Astrocyte (in vitro differentiated cells and primary cell): ENCODE data around the gene NKAPL. TPM values are rescaled to one million over a fixed set of nuclear protein-coding genes. Genes with fewer than 3 reads are reported as not detected.
"Not testable (repeated sequence)": the region's sequence is repeated elsewhere in the genome, so short reads cannot be mapped to it uniquely, and the experiment has no call there.

Experiments
- DNase-seq: peaks from one replicate; pipeline ENCODE4 v3.0.0-alpha.2; 2010; ENCODE audit warnings: low read depth
- FAIRE-seq: peaks from 2 replicates; lab custom pipeline; 2011; peaks lifted over from hg19 to GRCh38; lab: Jason Lieb, UNC
- H2AFZ ChIP-seq: 2 replicates; pipeline ENCODE4 v1.6.0; 2012; ENCODE audit warnings: low read depth, low read length, inconsistent platforms
- H3K27ac ChIP-seq: 2 replicates; pipeline ENCODE4 v1.5.1; 2011; ENCODE audit warnings: low read depth, low read length, inconsistent platforms
- H3K27me3 ChIP-seq: 2 replicates; pipeline ENCODE4 v1.6.0; 2011; ENCODE audit warnings: low read length, inconsistent platforms; ENCODE audit not compliant: insufficient read depth
- H3K36me3 ChIP-seq: 2 replicates; pipeline ENCODE4 v1.5.1; 2011; ENCODE audit warnings: low read length, inconsistent platforms; ENCODE audit not compliant: insufficient read depth
- H3K4me1 ChIP-seq: 2 replicates; pipeline ENCODE4 v1.5.1; 2011; ENCODE audit warnings: low read length, inconsistent platforms; ENCODE audit not compliant: insufficient read depth
- H3K4me2 ChIP-seq: 2 replicates; pipeline ENCODE4 v1.6.0; 2012; ENCODE audit warnings: low read length, inconsistent platforms
- H3K4me3 ChIP-seq: 2 replicates; pipeline ENCODE4 v1.5.1; 2011; ENCODE audit warnings: low read depth, mild to moderate bottlenecking, low read length, inconsistent platforms; ENCODE audit not compliant: insufficient read depth
- H3K79me2 ChIP-seq: 2 replicates; pipeline ENCODE4 v1.6.0; 2012; ENCODE audit warnings: mild to moderate bottlenecking, low read length, inconsistent platforms; ENCODE audit not compliant: insufficient read depth
- H3K9ac ChIP-seq: 2 replicates; pipeline ENCODE4 v1.6.0; 2012; ENCODE audit warnings: mild to moderate bottlenecking, low read length, inconsistent platforms
- H3K9me3 ChIP-seq: 2 replicates; pipeline ENCODE4 v1.5.1; 2012; ENCODE audit warnings: low read depth, mild to moderate bottlenecking, low read length, inconsistent platforms; ENCODE audit not compliant: insufficient read depth
- H4K20me1 ChIP-seq: 2 replicates; pipeline ENCODE4 v1.6.0; 2012; ENCODE audit warnings: low read length, inconsistent platforms; ENCODE audit not compliant: insufficient read depth
- H3K27ac Mint-ChIP-seq: one replicate; pipeline ENCODE4 v1.8.0; 2021; ENCODE audit warnings: mild to moderate bottlenecking, mixed read lengths; ENCODE audit not compliant: unreplicated experiment
- H3K27me3 Mint-ChIP-seq: one replicate; pipeline ENCODE4 v1.8.0; 2021; ENCODE audit warnings: low read depth, mixed read lengths; ENCODE audit not compliant: unreplicated experiment
- H3K36me3 Mint-ChIP-seq: one replicate; pipeline ENCODE4 v1.8.0; 2021; ENCODE audit warnings: low read depth, mixed read lengths; ENCODE audit not compliant: unreplicated experiment
- H3K4me1 Mint-ChIP-seq: one replicate; pipeline ENCODE4 v1.8.0; 2021; ENCODE audit warnings: low read depth, mixed read lengths; ENCODE audit not compliant: unreplicated experiment
- H3K4me3 Mint-ChIP-seq: one replicate; pipeline ENCODE4 v1.8.0; 2021; ENCODE audit warnings: mild to moderate bottlenecking, moderate library complexity, mixed read lengths; ENCODE audit not compliant: unreplicated experiment
- H3K9me3 Mint-ChIP-seq: one replicate; pipeline ENCODE4 v1.8.0; 2021; ENCODE audit warnings: mild to moderate bottlenecking, mixed read lengths; ENCODE audit not compliant: unreplicated experiment
- EZH2 ChIP-seq: IDR thresholded peaks from 2 replicates; pipeline ENCODE4 v1.6.1; 2012; ENCODE audit warnings: mild to moderate bottlenecking, low read length, inconsistent platforms; ENCODE audit not compliant: insufficient read depth
- total RNA-seq: library from RNA; stranded (reverse); gene quantifications from 2 replicates; pipeline ENCODE4 v1.2.1, GENCODE V29; 2021
- TF ChIP-seq, protein P1 (sequence below): IDR thresholded peaks from 2 replicates; pipeline ENCODE4 v1.5.1; 2011; ENCODE audit warnings: low read depth, mild to moderate bottlenecking, inconsistent platforms, low read length, moderate library complexity; ENCODE audit not compliant: insufficient read depth

The NKAPL gene
- total RNA-seq, 1 donor from 2014 or later: not detected

GRCh38 chr6:28296520-28297060 lies 37.5 kb downstream of the NKAPL start:
- Mint-ChIP-seq H3K4me1 (peaks cover 22% of the 10 kb centered on the region), H3K27ac (peak overlapping the region; percentile 79), H3K9me3 (no peaks in the 10 kb centered on the region), H3K27me3 (no peaks in the 10 kb centered on the region), H3K36me3 (peaks cover 18% of the 10 kb centered on the region), H3K4me3 (no peak overlapping the region)
- FAIRE-seq (no peak), DNase-seq (no peak)
- Histone ChIP-seq H3K4me1 (no peaks in the 10 kb centered on the region), H3K27me3 (no peaks in the 10 kb centered on the region), H3K4me2 (no peak overlapping the region), H2AFZ (no peak overlapping the region), H3K4me3 (no peak overlapping the region), H3K36me3 (peaks cover 9% of the 10 kb centered on the region), H3K27ac (no peak overlapping the region), H3K9me3 (no peaks in the 10 kb centered on the region), H3K79me2 (no peaks in the 10 kb centered on the region), H3K9ac (no peak overlapping the region), H4K20me1 (no peaks in the 10 kb centered on the region)
- TF ChIP-seq EZH2: no peak
- TF ChIP-seq, protein P1, sequence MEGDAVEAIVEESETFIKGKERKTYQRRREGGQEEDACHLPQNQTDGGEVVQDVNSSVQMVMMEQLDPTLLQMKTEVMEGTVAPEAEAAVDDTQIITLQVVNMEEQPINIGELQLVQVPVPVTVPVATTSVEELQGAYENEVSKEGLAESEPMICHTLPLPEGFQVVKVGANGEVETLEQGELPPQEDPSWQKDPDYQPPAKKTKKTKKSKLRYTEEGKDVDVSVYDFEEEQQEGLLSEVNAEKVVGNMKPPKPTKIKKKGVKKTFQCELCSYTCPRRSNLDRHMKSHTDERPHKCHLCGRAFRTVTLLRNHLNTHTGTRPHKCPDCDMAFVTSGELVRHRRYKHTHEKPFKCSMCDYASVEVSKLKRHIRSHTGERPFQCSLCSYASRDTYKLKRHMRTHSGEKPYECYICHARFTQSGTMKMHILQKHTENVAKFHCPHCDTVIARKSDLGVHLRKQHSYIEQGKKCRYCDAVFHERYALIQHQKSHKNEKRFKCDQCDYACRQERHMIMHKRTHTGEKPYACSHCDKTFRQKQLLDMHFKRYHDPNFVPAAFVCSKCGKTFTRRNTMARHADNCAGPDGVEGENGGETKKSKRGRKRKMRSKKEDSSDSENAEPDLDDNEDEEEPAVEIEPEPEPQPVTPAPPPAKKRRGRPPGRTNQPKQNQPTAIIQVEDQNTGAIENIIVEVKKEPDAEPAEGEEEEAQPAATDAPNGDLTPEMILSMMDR: no peak

DNA sequence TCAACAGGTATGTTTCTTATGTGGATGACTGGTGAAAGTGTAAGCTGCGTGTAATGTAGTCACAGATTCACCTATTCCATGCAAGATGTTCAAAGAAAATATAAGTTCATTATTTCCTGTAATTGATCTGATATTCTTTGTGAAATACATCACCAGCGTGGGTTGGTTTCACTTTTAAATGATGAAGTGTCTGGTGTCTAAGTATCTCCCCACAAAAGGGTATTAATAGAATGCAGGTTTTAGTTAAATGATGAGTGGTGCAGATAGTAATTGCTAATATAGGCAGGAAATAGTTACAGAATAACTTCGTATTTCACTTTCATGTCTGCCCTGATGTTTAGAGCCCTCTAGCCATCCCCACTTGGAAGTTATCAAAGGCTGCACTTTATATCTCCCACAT lies 44.5 kb downstream of the NKAPL start:
- no peaks in the 10 kb centered on the region for H3K36me3 ChIP-seq
- no peaks in the 10 kb centered on the region for H4K20me1 ChIP-seq
- FAIRE-seq: no peak
- H3K9me3 ChIP-seq: no peaks in the 10 kb centered on the region
- no peaks in the 10 kb centered on the region for H3K79me2 ChIP-seq
- H3K4me1 Mint-ChIP-seq: peaks cover 10% of the 10 kb centered on the region
- H2AFZ ChIP-seq: no peak overlapping the region
- DNase-seq: no peak
- H3K27ac ChIP-seq: no peak overlapping the region
- H3K4me3 ChIP-seq: no peak overlapping the region
- H3K27me3 Mint-ChIP-seq: no peaks in the 10 kb centered on the region
- H3K4me1 ChIP-seq: no peaks in the 10 kb centered on the region
- no peak overlapping the region for H3K9ac ChIP-seq
- no peak overlapping the region for H3K4me3 Mint-ChIP-seq
- H3K36me3 Mint-ChIP-seq: peaks cover 11% of the 10 kb centered on the region
- no peaks in the 10 kb centered on the region for H3K9me3 Mint-ChIP-seq
- no peak overlapping the region for H3K27ac Mint-ChIP-seq
- H3K4me2 ChIP-seq: no peak overlapping the region
- TF ChIP-seq EZH2: no peak
- TF ChIP-seq, protein P1: no peak
- H3K27me3 ChIP-seq: no peaks in the 10 kb centered on the region

- not testable (repeated sequence) for H3K27me3 Mint-ChIP-seq, H3K9me3 Mint-ChIP-seq, H3K4me1 ChIP-seq, H2AFZ ChIP-seq, H3K4me3 Mint-ChIP-seq, H3K27me3 ChIP-seq, H4K20me1 ChIP-seq, H3K36me3 Mint-ChIP-seq, H3K4me3 ChIP-seq, DNase-seq, H3K9me3 ChIP-seq, H3K27ac ChIP-seq, H3K79me2 ChIP-seq, H3K27ac Mint-ChIP-seq, H3K9ac ChIP-seq, FAIRE-seq, H3K4me2 ChIP-seq, H3K36me3 ChIP-seq, H3K4me1 Mint-ChIP-seq
Observed at GRCh38 chr6:28306363-28306762, 47.3 kb downstream of the NKAPL start.

Other genes starting within 250 kb of the NKAPL start
- 0.48 and 0.75 TPM in 2 replicates for gene ZNF165, start 178.7 kb upstream of the NKAPL start, total RNA-seq
- gene ZSCAN16, start 134.7 kb upstream of the NKAPL start, total RNA-seq: 1.9 and 2.5 TPM in 2 replicates
- 21.8 and 25.1 TPM in 2 replicates for gene ZKSCAN8, start 117.4 kb upstream of the NKAPL start, total RNA-seq
- 14.7 and 16.9 TPM in 2 replicates for gene ZSCAN9, start 34.0 kb upstream of the NKAPL start, total RNA-seq
- 3.9 TPM in 2 replicates for gene ZKSCAN4, start 7.0 kb upstream of the NKAPL start, total RNA-seq
- 12.0 and 15.9 TPM in 2 replicates for gene ZSCAN26, start 7.8 kb downstream of the NKAPL start, total RNA-seq
- gene PGBD1, start 22.3 kb downstream of the NKAPL start, total RNA-seq: 7.9 and 8.1 TPM in 2 replicates
- 1.1 and 1.6 TPM in 2 replicates for gene ZSCAN31, start 76.9 kb downstream of the NKAPL start, total RNA-seq
- gene ZKSCAN3, start 90.7 kb downstream of the NKAPL start, total RNA-seq: 7.6 and 8.0 TPM in 2 replicates
- gene ZSCAN12, start 140.4 kb downstream of the NKAPL start, total RNA-seq: 5.0 and 6.3 TPM in 2 replicates
- 3.0 and 4.8 TPM in 2 replicates for gene ZSCAN23, start 184.2 kb downstream of the NKAPL start, total RNA-seq